Mesothelial cell of epicardium (in vitro differentiated cells): ENCODE results near the gene CNOT6. TPM values are rescaled to one million over a fixed set of nuclear protein-coding genes. Genes with fewer than 3 reads are reported as not detected.
A peak's percentile ranks its signal among the peaks of the same experiment; 100 is the strongest.
"Not testable (repeated sequence)": the region's sequence is repeated elsewhere in the genome, so short reads cannot be mapped to it uniquely, and the experiment has no call there.

Source experiments
- DNase-seq, 2 experiments: peaks; one replicate each; pipeline ENCODE4 v3.0.0; 2021; ENCODE audit warnings: low spot score in 2 of 2; ENCODE audit not compliant: unreplicated experiment in 2 of 2
- H3K27ac Mint-ChIP-seq: 2 replicates; pipeline ENCODE4 v1.8.0; 2021; ENCODE audit warnings: mixed read lengths
- H3K27me3 Mint-ChIP-seq: 2 replicates; pipeline ENCODE4 v1.8.0; 2021; ENCODE audit warnings: low read depth, mixed read lengths
- H3K36me3 Mint-ChIP-seq: 2 replicates; pipeline ENCODE4 v1.8.0; 2021; ENCODE audit warnings: mixed read lengths
- H3K4me1 Mint-ChIP-seq: 2 replicates; pipeline ENCODE4 v1.8.0; 2021; ENCODE audit warnings: mixed read lengths
- H3K4me3 Mint-ChIP-seq: 2 replicates; pipeline ENCODE4 v1.8.0; 2021; ENCODE audit warnings: mild to moderate bottlenecking, moderate library complexity, mixed read lengths
- H3K9me3 Mint-ChIP-seq: 2 replicates; pipeline ENCODE4 v1.8.0; 2021; ENCODE audit warnings: mixed read lengths
- CTCF ChIP-seq: fragments of 200-600 bp; sonication (generic); IDR thresholded peaks from one replicate; pipeline ENCODE4 v1.5.0; 2021; ENCODE audit warnings: antibody characterized with exemption; ENCODE audit not compliant: unreplicated experiment
- total RNA-seq: library from RNA; stranded (reverse); gene quantifications from 3 replicates; pipeline ENCODE4 v1.2.1, GENCODE V29; 2021

CNOT6 gene
- total RNA-seq, 1 donor from 2014 or later, result 53.7 TPM

- peaks cover 38% of the 10 kb centered on the region for H3K4me1 Mint-ChIP-seq
- H3K4me3 Mint-ChIP-seq, result no peak overlapping the region
- H3K27ac Mint-ChIP-seq, result peak overlapping the region; percentile 12
- peaks cover 12% of the 10 kb centered on the region for H3K36me3 Mint-ChIP-seq
- no peak for TF ChIP-seq CTCF
- peaks cover 4% of the 10 kb centered on the region for H3K9me3 Mint-ChIP-seq
- DNase-seq, result no peak
- no peaks in the 10 kb centered on the region for H3K27me3 Mint-ChIP-seq
Measured at GRCh38 chr5:180525399-180525798, 31.2 kb downstream of the CNOT6 start.

GRCh38 chr5:180526269-180526668, 32.1 kb downstream of the CNOT6 start:
- peaks cover 15% of the 10 kb centered on the region for H3K36me3 Mint-ChIP-seq
- no peak for DNase-seq
- no peaks in the 10 kb centered on the region for H3K27me3 Mint-ChIP-seq
- H3K27ac Mint-ChIP-seq, result no peak overlapping the region
- TF ChIP-seq CTCF, result no peak
- peaks cover 34% of the 10 kb centered on the region for H3K4me1 Mint-ChIP-seq
- H3K4me3 Mint-ChIP-seq, result no peak overlapping the region
- H3K9me3 Mint-ChIP-seq, result peaks cover 4% of the 10 kb centered on the region

- TF ChIP-seq CTCF, result no peak
Measured at GRCh38 chr5:180527659-180528058, 33.5 kb downstream of the CNOT6 start.

GRCh38 chr5:180531036-180531585, 36.9 kb downstream of the CNOT6 start:
- not testable (repeated sequence) for H3K9me3 Mint-ChIP-seq, H3K4me1 Mint-ChIP-seq, DNase-seq, H3K4me3 Mint-ChIP-seq, H3K27me3 Mint-ChIP-seq, H3K27ac Mint-ChIP-seq
- H3K36me3 Mint-ChIP-seq, result peaks cover 49% of the 10 kb centered on the region

More at GRCh38 chr5:180527659-180528058, 33.5 kb downstream of the CNOT6 start:
- peaks cover 29% of the 10 kb centered on the region for H3K36me3 Mint-ChIP-seq
- H3K4me1 Mint-ChIP-seq, result peaks cover 29% of the 10 kb centered on the region
- H3K27me3 Mint-ChIP-seq, result no peaks in the 10 kb centered on the region
- no peak for DNase-seq
- no peak overlapping the region for H3K4me3 Mint-ChIP-seq
- peaks cover 9% of the 10 kb centered on the region for H3K9me3 Mint-ChIP-seq
- no peak overlapping the region for H3K27ac Mint-ChIP-seq

GRCh38 chr5:180532268-180532667, 38.1 kb downstream of the CNOT6 start:
- H3K36me3 Mint-ChIP-seq, result peaks cover 59% of the 10 kb centered on the region
- H3K27ac Mint-ChIP-seq, result no peak overlapping the region
- no peak for TF ChIP-seq CTCF
- H3K4me1 Mint-ChIP-seq, result no peaks in the 10 kb centered on the region
- no peaks in the 10 kb centered on the region for H3K27me3 Mint-ChIP-seq
- no peak for DNase-seq
- no peak overlapping the region for H3K4me3 Mint-ChIP-seq
- peaks cover 9% of the 10 kb centered on the region for H3K9me3 Mint-ChIP-seq

GRCh38 chr5:180533845-180534244, 39.7 kb downstream of the CNOT6 start:
- Mint-ChIP-seq H3K9me3 (peaks cover 9% of the 10 kb centered on the region), H3K36me3 (peaks cover 64% of the 10 kb centered on the region), H3K27ac (no peak overlapping the region), H3K27me3 (no peaks in the 10 kb centered on the region), H3K4me1 (no peaks in the 10 kb centered on the region), H3K4me3 (no peak overlapping the region)
- no peak for DNase-seq
- TF ChIP-seq CTCF, result no peak
